PC-9 (cell line): ENCODE measurements around the gene EML6. TPM values are rescaled to one million over a fixed set of nuclear protein-coding genes. Genes with fewer than 3 reads are reported as not detected.

Experiments used
- BruUV-seq: library from RNA; stranded (reverse); fragments of 400-500 nt; replicated peaks from 2 replicates; lab custom pipeline; 2021; lab: Mats Ljungman, UMichigan
- CTCF ChIA-PET: fragments of 300-600 bp; sonication (Branson Sonifier 250); formaldehyde crosslinking; loops from one replicate; lab custom pipeline; 2022; ENCODE audit warnings: antibody characterized with exemption; lab: Charles Lee
- POLR2A ChIA-PET: fragments of 300-600 bp; sonication (Branson Sonifier 250); formaldehyde crosslinking; loops from one replicate; lab custom pipeline; 2022; ENCODE audit warnings: antibody characterized with exemption; ENCODE audit not compliant: unreplicated experiment; lab: Charles Lee
- DNase-seq, 2 experiments: peaks; one replicate each; pipeline versions ENCODE4 v3.0.0 to v3.0.0-alpha.2; 2015 to 2022; ENCODE audit warnings: mixed read lengths in 1 of 2
- H2AFZ ChIP-seq: fragments of 200-600 bp; sonication (generic); 2 replicates; pipeline ENCODE4 v1.8.1; 2017; ENCODE audit warnings: antibody characterized with exemption
- H3F3A ChIP-seq: fragments of 200-600 bp; sonication (generic); 2 replicates; pipeline ENCODE4 v1.8.1; 2017; ENCODE audit warnings: antibody characterized with exemption, mild to moderate bottlenecking, low read depth; ENCODE audit not compliant: insufficient read depth
- H3K27ac ChIP-seq: fragments of 200-600 bp; sonication (generic); 2 replicates; pipeline ENCODE4 v1.6.1; 2016; ENCODE audit warnings: mixed run types
- H3K27me3 ChIP-seq: fragments of 200-600 bp; sonication (generic); 2 replicates; pipeline ENCODE4 v1.6.1; 2016; ENCODE audit warnings: low read depth, mixed run types; ENCODE audit not compliant: insufficient read depth
- H3K36me3 ChIP-seq: fragments of 200-600 bp; sonication (generic); 2 replicates; pipeline ENCODE4 v1.6.1; 2016; ENCODE audit warnings: low read depth, mixed run types
- H3K4me1 ChIP-seq: fragments of 200-600 bp; sonication (generic); replicated peaks from 2 replicates; pipeline ENCODE4 v1.6.1; 2016; ENCODE audit warnings: mixed run types; ENCODE audit not compliant: insufficient read depth
- H3K4me2 ChIP-seq: fragments of 200-600 bp; sonication (generic); 2 replicates; pipeline ENCODE4 v1.6.1; 2017; ENCODE audit warnings: mixed run types
- H3K4me3 ChIP-seq: fragments of 200-600 bp; sonication (generic); 2 replicates; pipeline ENCODE4 v1.6.1; 2016; ENCODE audit warnings: mixed run types
- H3K79me2 ChIP-seq: fragments of 200-600 bp; sonication (generic); 2 replicates; pipeline ENCODE4 v1.6.1; 2017; ENCODE audit warnings: low read depth, mixed run types
- H3K9me2 ChIP-seq: fragments of 200-600 bp; sonication (generic); 2 replicates; pipeline ENCODE4 v1.8.1; 2017; ENCODE audit warnings: mild to moderate bottlenecking; ENCODE audit not compliant: insufficient read depth
- H3K9me3 ChIP-seq: fragments of 200-600 bp; sonication (generic); 2 replicates; pipeline ENCODE4 v1.8.1; 2016; ENCODE audit warnings: low read depth; ENCODE audit not compliant: insufficient read depth
- H4K20me1 ChIP-seq: fragments of 200-600 bp; sonication (generic); 2 replicates; pipeline ENCODE4 v1.8.1; 2017; ENCODE audit not compliant: insufficient read depth
- EZH2 ChIP-seq: fragments of 200-600 bp; sonication (generic); IDR thresholded peaks from 2 replicates; pipeline ENCODE4 v1.8.0; 2017; ENCODE audit warnings: antibody characterized with exemption, low read depth
- intact Hi-C: fragments of 100-400 bp; cut with micrococcal nuclease; formaldehyde crosslinking; loops from one replicate; pipeline ENCODE4 v1.10.0; 2022; ENCODE audit not compliant: unreplicated experiment
- total RNA-seq: library from RNA; stranded (reverse); gene quantifications from 2 replicates; pipeline ENCODE4 v1.2.3, GENCODE V29; 2021
- TF ChIP-seq, protein P1 (sequence below): fragments of 200-600 bp; sonication (generic); conservative IDR thresholded peaks from 2 replicates; pipeline ENCODE4 v1.6.1; 2017; ENCODE audit warnings: mixed run types, antibody characterized with exemption, mild to moderate bottlenecking, moderate library complexity

The EML6 gene
- total RNA-seq, 1 experiment from 2014 or later = 3.7 TPM

DNA sequence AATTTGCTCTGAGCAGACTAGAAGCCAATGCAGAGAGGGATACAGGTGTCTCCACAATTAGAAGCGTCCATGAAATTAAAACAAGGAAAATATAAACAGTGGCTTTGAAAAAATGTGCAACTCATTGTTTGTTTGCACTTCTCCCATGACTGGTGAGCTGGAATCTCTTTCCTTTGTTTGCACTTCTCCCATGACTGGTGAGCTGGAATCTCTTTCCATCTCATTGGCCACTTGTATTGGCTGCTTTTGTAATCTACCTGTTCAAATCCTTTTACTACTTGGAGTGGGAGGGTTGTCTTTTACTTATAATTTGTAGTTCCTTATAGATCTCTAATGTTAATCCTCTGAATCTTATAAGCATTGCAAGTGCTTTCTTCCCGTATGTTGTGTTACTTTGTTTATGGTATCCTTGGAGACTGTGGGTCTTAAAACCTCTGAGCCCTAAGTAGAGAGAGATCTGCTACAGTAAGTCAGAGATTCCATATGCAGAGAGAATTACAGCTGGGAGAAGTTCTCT, 232.7 kb downstream of the EML6 start:
- CTCF ChIA-PET = no interaction called here

DNA sequence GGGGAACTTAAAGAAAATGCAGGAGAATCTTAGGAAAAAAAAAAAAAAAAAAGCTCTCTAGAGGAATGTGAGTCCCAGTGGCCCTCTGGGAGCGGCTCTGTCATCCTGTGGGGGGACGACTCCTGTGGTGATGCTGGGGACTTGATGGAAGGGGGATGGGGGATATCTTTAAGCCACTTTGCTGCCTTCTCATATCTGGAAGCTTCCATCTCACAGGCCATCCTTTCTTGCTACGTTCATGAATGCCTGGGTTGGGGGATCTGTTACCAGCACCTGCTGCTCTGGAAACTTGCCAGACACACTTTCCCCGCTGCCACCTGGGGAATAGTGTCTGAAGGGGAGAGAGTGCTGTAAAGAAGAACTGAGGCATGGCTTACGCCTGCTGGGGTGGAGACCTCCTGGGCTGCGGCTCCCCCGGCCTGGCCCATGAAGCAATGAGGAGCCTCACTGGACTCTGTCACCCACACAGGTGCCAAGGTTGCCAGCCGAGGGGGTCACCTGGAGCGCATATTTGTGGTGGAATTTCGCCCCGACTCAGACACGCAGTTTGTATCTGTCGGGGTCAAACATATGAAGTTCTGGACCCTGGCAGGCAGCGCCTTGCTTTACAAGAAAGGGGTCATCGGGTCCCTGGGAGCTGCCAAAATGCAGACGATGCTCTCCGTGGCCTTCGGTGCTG, 234.0 kb downstream of the EML6 start:
- no TSS peak for BruUV-seq
- Histone ChIP-seq H3K4me1 (peaks cover 36% of the 10 kb centered on the region), H3K4me3 (no peak overlapping the region), H2AFZ (no peak overlapping the region), H3K9me2 (no peaks in the 10 kb centered on the region), H3K36me3 (0 out of 2 replicates have a peak, but pooled peaks cover 2% of the 10 kb centered on the region), H3K79me2 (no peaks in the 10 kb centered on the region), H3K4me2 (no peak overlapping the region), H3K9me3 (no peaks in the 10 kb centered on the region), H3K27ac (no peak overlapping the region), H4K20me1 (no peaks in the 10 kb centered on the region), H3K27me3 (no peaks in the 10 kb centered on the region), H3F3A (peaks cover 35% of the 10 kb centered on the region)
- TF ChIP-seq, protein P1, sequence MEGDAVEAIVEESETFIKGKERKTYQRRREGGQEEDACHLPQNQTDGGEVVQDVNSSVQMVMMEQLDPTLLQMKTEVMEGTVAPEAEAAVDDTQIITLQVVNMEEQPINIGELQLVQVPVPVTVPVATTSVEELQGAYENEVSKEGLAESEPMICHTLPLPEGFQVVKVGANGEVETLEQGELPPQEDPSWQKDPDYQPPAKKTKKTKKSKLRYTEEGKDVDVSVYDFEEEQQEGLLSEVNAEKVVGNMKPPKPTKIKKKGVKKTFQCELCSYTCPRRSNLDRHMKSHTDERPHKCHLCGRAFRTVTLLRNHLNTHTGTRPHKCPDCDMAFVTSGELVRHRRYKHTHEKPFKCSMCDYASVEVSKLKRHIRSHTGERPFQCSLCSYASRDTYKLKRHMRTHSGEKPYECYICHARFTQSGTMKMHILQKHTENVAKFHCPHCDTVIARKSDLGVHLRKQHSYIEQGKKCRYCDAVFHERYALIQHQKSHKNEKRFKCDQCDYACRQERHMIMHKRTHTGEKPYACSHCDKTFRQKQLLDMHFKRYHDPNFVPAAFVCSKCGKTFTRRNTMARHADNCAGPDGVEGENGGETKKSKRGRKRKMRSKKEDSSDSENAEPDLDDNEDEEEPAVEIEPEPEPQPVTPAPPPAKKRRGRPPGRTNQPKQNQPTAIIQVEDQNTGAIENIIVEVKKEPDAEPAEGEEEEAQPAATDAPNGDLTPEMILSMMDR = no peak
- no peak for TF ChIP-seq EZH2
- intact Hi-C loops = no loop called here
- CTCF ChIA-PET = no interaction called here
- DNase-seq = no peak
- POLR2A ChIA-PET = interaction anchor here (0.6 to 0.7 kb wide), 2 partner anchors 9 to 93 kb away, joined by 4 to 10 read pairs; partner anchors contain the start of gene RTN4

More for the DNA sequence above, 232.7 kb downstream of the EML6 start:
- Histone ChIP-seq H2AFZ (no peak overlapping the region), H3K9me2 (no peaks in the 10 kb centered on the region), H3K4me2 (peak overlapping the region; percentile 3), H3K27me3 (no peaks in the 10 kb centered on the region), H3K36me3 (no peaks in the 10 kb centered on the region), H3K79me2 (no peaks in the 10 kb centered on the region), H3F3A (peaks cover 35% of the 10 kb centered on the region), H3K27ac (peak overlapping the region; percentile 47), H4K20me1 (no peaks in the 10 kb centered on the region), H3K4me1 (peaks cover 39% of the 10 kb centered on the region), H3K4me3 (no peak overlapping the region), H3K9me3 (no peaks in the 10 kb centered on the region)
- intact Hi-C loops = no loop called here
- TF ChIP-seq, protein P1 = no peak
- TF ChIP-seq EZH2 = no peak
- peak in 1 of 2 experiments; percentile 75 for DNase-seq
- BruUV-seq = TSS peak; percentile 54
- POLR2A ChIA-PET = no interaction called here

DNA sequence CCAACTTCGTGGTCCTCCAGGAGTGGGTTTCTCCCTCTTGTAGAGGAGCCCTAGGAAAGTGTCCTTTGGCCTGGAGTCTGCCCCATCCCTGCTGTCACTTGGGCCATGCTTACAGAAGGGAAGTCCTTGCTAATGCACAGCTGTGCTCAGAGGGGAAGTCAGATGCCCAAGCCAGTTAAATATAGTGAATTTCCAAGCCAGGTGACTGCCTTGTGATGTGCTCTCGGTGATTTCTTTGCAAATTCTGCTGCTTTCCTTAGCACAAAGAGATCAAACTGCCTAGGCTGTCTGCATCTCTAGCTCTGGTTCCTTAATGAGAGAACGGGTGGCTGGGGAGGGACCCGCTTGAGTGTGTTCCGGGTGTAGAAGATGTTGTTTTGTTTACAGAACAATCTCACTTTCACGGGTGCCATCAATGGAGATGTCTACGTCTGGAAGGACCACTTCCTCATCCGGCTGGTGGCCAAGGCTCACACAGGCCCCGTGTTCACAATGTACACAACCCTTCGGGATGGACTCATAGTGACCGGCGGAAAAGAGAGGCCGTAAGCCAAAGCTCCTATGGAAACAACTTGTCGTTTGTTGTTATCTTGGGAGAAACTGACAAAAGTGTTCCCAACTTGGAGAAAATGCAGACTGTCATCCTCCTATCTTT, 235.4 kb downstream of the EML6 start:
- H3K36me3 ChIP-seq = 0 out of 2 replicates have a peak, but pooled peaks cover 4% of the 10 kb centered on the region
- BruUV-seq = no TSS peak
- H3K4me3 ChIP-seq = no peak overlapping the region
- POLR2A ChIA-PET = no interaction called here
- intact Hi-C loops = no loop called here
- no peak overlapping the region for H3K4me2 ChIP-seq
- TF ChIP-seq, protein P1 = no peak
- TF ChIP-seq EZH2 = no peak
- no peak for DNase-seq
- no peaks in the 10 kb centered on the region for H3K27me3 ChIP-seq
- no peaks in the 10 kb centered on the region for H3K9me2 ChIP-seq
- no peak overlapping the region for H3K27ac ChIP-seq
- peaks cover 24% of the 10 kb centered on the region for H3K4me1 ChIP-seq
- no peaks in the 10 kb centered on the region for H4K20me1 ChIP-seq
- H3F3A ChIP-seq = peaks cover 25% of the 10 kb centered on the region
- CTCF ChIA-PET = no interaction called here
- no peak overlapping the region for H2AFZ ChIP-seq
- no peaks in the 10 kb centered on the region for H3K9me3 ChIP-seq
- no peaks in the 10 kb centered on the region for H3K79me2 ChIP-seq
